Stimulated activated CD4-positive, alpha-beta T cell treated with anti-CD3 and anti-CD28 coated beads, Interleukin-1b, Interleukin-23, amount 100 ng/mL, for 24 hours (primary cell): Measurements from ENCODE around the gene VHLL.
"Not testable (repeated sequence)": the region's sequence is repeated elsewhere in the genome, so short reads cannot be mapped to it uniquely, and the experiment has no call there.

ENCODE experiments used
- DNase-seq, 4 experiments: peaks; one replicate each; pipeline ENCODE4 v3.0.0-alpha.2; 2020; ENCODE audit warnings: low read depth in 4 of 4, low spot score in 1 of 4

The VHLL gene

DNA sequence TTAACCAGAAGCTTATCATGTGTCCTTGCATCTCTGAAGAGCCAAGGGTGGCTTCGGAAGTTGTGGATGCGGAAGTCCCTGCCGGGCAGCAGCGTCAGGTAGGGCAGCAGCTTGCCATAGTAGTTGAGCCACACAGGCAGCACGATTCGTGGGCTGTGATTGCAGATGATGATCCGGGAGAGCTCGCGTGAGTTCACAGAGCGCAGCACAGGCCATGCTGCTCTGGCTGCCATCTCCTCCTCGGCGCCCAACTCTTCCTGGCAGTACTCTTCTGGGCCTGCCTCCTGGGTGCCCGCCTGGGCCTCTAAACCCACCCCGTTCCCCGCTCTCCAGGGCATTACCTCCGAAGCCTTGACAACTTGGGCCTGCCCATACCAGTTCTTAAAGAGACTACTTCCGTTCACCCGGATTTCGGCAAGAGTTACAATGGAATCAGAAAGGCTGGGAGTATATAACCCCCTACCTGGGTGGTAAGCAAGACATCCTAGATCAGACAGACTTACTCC is at the start of gene VHLL:
Gene VHLL (minus strand): TSS at position 456 of the 506 bp plus-strand sequence. CDS start 118 bp downstream, at position 338.
- DNase-seq = no peak

GRCh38 chr1:156347331-156347730 is 48.2 kb upstream of the VHLL start:
- DNase-seq = no peak

DNA sequence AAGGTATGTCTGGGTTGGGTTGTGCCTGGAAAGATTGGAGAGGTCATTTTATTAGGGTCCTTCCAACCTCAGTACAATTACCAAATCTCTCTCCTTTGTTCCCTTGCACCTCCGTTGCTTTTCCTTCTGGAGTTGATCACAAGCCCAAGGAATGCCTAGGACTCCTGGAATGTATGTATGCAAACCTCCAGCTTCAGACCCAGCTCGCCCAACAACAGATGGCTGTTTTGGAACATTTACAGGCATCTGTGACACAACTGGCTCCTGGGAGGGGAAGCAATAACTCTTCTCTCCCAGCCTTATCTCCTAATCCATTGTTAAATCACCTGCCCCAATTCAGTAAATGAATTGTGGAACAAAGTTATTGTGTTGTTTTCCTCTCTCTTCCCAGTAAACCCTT is 47.5 kb upstream of the VHLL start:
- DNase-seq = no peak

DNA sequence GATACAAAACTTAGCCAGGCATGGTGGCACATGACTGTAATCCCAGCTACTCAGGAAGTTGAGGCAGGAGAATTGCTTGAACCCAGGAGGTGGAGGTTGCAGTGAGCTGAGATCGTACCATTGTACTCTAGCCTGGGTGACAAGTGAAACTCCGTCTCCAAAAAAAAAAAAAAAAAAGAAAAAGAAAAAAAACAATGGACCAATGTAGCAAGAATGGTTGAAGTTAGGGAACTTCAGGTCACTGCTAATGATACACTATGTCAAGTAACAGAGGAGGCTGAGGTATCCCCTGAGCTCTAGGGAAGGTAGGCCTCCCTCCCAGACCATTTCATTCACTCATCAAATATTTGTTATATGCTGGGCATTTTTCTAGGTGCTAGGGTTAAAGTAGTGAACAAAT is 46.9 kb upstream of the VHLL start:
- not testable (repeated sequence) for DNase-seq

GRCh38 chr1:156344409-156344808 is 45.3 kb upstream of the VHLL start:
- DNase-seq = no peak

- no peak for DNase-seq
Observed at GRCh38 chr1:156342166-156342955, 43.3 kb upstream of the VHLL start.

DNA sequence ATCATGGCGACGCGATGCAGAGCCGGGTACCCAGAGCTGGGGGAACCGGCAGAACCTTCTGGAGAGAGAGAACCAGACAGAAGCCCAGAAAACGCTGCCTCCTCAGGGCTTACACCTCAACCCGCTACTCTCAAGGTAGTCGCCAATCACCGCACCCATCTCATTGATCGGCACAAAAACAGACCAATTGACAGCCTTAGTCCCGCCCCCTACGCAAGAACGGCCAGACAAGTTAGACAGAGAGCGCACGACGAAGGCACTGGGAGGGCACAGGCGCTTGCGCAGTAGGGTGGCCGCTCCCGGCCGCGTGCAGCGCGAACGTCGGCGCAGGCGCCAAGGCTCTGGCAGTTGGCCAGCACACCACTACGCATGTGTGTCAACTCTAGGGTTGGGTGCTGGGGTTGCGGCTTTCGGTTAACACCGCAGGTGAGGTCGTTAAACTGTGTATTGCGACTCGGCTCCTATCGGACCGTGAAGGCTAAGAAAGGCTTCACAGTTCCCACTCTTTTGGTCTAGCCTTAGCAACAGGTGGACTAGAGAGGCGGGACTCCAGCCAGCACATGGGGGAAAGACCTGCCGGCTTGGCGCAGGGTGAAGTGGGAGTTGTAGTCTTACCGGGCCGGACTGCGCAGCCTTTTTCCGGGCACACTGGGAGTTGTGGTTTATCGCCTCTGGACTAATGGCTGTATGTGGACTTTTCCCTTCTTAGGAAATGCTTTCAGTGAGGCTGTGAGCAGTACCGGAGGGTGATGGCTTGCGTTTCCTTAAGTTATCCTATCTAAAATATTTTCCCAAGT is 39.3 kb upstream of the VHLL start, which contains the start of the genes CCT3 and TSACC:
Gene CCT3 (minus strand): TSS at position 113 of the 797 bp plus-strand sequence. CDS start 108 bp downstream, at position 5.
Gene TSACC (plus strand): TSS at position 347 of the 797 bp plus-strand sequence. CDS start 1,232 bp downstream, outside the sequence.
- peak; percentile 97 to 99 (median 98) for DNase-seq

- DNase-seq = no peak
Observed at GRCh38 chr1:156337888-156338179, 38.7 kb upstream of the VHLL start.

- no peak for DNase-seq
Observed at GRCh38 chr1:156337052-156337887, 38.2 kb upstream of the VHLL start.

DNA sequence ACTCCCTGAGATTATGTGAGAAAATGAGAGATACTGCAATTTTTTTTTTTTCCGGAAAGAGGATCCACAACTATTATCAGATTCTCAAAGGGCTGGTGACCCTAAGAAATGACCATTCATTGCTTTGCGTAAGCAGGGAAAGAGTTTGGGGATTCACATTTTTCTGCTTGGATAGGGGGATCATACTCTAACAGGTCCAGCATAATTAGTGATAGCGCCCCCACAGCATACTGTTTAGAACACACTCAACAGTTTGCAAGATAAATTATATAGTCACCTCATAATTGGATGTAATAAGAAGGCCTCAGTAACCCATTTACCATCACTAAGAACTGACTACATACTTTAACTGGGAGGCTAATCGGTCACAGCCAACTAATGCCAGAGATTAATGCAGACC is 37.1 kb upstream of the VHLL start:
- DNase-seq = no peak

- DNase-seq = not testable (repeated sequence)
Observed at GRCh38 chr1:156323179-156323578, 24.1 kb upstream of the VHLL start.

DNA sequence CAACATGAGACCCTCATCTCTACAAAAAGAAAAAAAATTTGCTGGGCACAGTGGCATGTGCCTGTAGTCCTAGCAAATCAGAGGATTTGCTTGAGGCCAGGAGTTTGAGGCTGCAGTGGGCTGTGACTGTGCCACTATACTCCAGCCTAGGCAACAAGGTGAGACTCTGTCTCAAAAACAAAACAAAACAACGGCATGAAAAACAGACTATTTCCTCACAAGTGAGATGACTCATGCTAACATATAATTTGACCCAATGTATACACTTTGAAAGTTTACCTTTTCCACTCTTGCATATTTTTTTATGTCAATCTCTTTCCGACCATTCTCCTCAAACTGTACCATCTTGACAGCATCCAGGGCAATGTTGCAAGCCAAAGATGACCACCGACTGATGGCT is 21.5 kb upstream of the VHLL start:
- DNase-seq = no peak

- no peak for DNase-seq
Observed at GRCh38 chr1:156319664-156320063, 20.6 kb upstream of the VHLL start.

DNA sequence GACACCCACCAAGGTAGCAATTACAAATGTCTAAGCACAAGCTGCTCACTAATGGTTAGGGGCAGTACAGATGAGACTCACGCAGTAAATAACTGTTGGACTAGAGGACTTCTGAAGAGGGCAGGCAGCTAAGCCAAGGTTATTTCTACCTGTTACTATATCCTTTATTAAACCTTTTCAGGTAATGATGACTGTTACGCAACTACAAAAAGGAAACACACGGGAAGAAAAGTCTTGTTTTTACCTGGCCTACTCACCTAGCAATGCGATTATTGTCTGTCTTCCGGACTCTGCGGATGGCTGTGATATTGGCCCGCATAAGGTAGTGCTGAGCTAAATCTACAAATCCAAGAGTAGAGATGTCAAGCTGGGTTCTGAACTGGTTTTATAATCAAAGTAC is 17.8 kb upstream of the VHLL start:
- DNase-seq = no peak

DNA sequence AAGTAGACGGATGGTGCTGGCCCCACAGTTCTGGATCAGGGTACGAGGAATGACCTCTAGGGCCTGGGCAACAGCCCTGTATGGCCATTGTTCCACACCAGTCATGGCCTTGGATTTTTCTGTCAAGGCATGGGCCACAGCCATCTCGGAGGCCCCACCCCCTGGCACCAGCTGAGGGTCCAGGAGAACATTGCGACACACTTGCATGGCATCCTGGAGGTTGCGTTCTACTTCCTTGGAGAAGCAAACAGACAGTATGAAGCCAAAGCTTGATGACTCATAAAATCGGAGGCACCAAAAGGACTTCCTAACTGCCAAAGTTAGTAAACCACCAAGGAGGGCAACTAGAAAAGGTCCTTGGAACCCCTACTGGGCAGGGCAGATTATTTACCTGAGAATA is 11.9 kb upstream of the VHLL start:
- DNase-seq = no peak

DNA sequence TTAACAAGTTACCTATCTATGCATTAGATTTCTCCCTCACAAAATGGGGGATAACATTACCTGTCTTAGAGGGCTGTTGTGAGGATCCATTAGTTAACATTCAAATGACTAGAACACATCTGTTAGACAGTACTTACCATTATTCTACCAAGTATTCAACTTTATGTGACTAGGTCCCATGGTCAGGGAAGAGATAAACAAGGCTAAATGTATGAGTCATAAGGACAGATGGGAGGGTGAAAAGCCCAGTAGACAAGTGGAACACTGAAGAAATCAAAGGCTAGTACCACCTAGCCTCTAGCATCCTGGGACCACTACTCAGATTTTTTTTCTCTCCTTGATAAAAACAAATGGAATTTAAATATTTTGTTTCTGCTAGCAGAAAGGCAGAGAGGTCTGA is 9.0 kb upstream of the VHLL start:
- DNase-seq = no peak

DNA sequence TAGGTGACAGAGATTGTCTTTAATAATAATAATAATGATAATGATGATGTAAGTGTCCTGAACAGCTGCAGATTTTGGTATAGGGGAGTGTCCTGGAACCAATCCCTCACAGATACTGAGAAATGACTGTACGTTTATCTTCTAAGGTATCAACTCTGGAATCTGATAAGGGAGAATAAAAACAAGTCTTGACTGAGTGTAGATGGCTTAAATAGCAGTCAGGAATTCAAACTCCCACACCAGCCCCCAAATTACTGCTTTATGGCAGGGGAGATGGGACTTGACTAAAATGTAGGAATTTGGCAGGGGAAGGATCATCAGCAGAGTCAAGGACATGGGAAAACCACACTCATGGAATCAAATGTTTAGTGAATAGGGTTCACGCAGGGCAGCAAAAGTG is 6.1 kb upstream of the VHLL start:
- DNase-seq = no peak

- DNase-seq = no peak
Observed at GRCh38 chr1:156303241-156303640, 4.1 kb upstream of the VHLL start.

DNA sequence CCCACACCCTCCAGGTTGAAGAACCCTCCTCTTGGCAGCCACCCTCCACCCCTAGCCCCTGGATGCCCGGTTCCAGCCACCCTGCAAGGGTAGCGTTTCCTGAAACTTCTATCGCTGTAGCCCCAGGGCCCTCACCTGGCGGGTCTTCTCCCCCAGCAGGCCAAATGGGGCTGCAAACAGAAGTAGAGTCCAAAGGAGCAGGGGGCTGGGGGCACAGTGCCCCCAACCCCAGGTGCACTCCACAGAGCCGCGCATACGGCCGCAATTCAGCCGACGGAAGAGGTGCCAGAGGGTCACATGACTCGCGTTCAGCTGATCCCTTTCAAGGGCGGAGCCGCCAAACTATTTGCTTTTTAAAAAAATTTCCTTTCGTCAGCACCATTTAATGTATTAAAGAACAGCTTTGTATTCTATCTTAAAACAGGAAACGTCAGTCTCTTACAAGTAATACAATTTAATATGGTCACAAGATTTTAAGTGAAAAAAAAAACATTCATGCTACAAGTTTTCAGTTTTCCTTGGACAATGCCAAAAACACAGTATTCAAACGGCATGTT is 3.6 kb downstream of the VHLL start, which contains the start of gene GLMP:
Gene GLMP (minus strand): TSS at position 289 of the 557 bp plus-strand sequence. CDS start 34 bp downstream, at position 255.
- peak; percentile 27 to 39 (median 30) for DNase-seq

- no peak for DNase-seq
Observed at GRCh38 chr1:156293895-156294294, 5.2 kb downstream of the VHLL start.

GRCh38 chr1:156293098-156293434 is 6.0 kb downstream of the VHLL start:
- no peak for DNase-seq
